GM12891 (cell line): ENCODE measurements around the gene MRPL33.

Source experiments
- POLR2A ChIP-seq: IDR thresholded peaks from 2 replicates; pipeline ENCODE4 v1.6.1; 2011; ENCODE audit warnings: low read depth, low read length, control low read depth
- POLR2AphosphoS5 ChIP-seq: IDR thresholded peaks from 2 replicates; pipeline ENCODE4 v1.6.1; 2011; ENCODE audit warnings: low read depth, low read length, control low read depth

- TF ChIP-seq POLR2AphosphoS5 (no peak), POLR2A (no peak)
Observed at GRCh38 chr2:27811768-27812167, 40.2 kb downstream of the MRPL33 start.
